Measurements from ENCODE around the gene TTYH3. TPM values are rescaled to one million over a fixed set of nuclear protein-coding genes. Genes with fewer than 3 reads are reported as not detected.

The TTYH3 gene
- total and polyA plus RNA-seq, 2 of the 13 experiments (the other 11 are each of a cell fraction or from before 2014, with no cell fraction given): 26.3 to 50.0 TPM

DNA sequence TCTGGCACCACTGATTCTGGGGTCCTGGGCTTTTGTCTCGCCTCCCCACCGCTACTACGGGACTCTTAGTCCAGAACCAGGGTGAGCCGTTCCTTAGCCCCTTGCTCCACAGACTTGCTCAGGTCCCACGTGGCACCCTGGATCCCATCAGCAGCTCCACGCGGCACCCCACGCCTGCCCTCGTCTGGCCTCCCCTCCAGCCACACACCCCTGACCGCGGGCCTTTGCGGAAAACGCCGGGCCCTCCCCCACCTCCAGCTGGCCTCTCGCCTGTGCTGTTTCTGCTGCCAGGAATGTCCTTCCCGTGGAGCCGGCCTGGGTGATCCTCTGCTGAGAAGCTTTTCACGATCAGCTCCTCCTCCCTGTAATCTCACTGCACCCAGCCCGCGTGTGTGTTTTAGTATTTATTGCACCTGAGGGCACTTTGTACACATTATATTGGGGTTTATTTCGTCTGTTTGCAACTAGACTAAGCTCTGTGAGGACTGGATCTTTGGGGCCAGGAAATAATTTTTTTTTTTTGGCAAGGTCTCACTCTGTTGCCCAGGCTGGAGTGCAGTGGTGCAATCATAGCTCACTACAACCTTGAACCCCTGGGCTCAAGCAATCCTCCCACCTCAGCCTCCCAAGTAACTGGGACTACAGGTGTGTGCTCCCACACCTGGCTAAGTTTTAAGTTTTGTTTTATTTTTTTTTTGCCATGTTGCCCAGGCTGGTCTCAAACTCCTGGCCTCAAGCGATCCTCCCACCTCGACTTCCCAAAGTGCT lies 10.5 kb upstream of the TTYH3 start (continued):
- TF ChIP-seq, protein P1, sequence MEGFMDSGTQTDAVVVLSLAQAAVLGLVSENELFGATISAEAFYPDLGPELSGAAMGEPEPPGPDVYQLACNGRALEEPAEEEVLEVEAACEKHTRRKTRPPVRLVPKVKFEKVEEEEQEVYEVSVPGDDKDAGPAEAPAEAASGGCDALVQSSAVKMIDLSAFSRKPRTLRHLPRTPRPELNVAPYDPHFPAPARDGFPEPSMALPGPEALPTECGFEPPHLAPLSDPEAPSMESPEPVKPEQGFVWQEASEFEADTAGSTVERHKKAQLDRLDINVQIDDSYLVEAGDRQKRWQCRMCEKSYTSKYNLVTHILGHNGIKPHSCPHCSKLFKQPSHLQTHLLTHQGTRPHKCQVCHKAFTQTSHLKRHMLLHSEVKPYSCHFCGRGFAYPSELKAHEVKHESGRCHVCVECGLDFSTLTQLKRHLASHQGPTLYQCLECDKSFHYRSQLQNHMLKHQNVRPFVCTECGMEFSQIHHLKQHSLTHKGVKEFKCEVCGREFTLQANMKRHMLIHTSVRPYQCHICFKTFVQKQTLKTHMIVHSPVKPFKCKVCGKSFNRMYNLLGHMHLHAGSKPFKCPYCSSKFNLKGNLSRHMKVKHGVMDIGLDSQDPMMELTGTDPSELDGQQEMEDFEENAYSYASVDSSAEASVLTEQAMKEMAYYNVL (CRISPR knock-in tag; IDR thresholded peaks at IDR 0.05; ENCODE audit: borderline replicate concordance): peak; percentile 67; the same call in 1 of the 2 replicates
- TF ChIP-seq ZNF510 (CRISPR knock-in tag; IDR thresholded peaks at IDR 0.05; ENCODE audit: low read depth) (peak; percentile 79; the same call in 1 of the 2 replicates), HOXA9 (CRISPR knock-in tag; IDR thresholded peaks at IDR 0.05; ENCODE audit: borderline replicate concordance) (no peak), ZNF430 (CRISPR knock-in tag; IDR thresholded peaks at IDR 0.05) (no peak), ZBTB8A (CRISPR knock-in tag; IDR thresholded peaks at IDR 0.05; ENCODE audit: borderline replicate concordance, low read depth) (peak; percentile 74; the same call in 1 of the 2 replicates), NR2C2 (CRISPR knock-in tag; IDR thresholded peaks at IDR 0.05; ENCODE audit: borderline replicate concordance) (peak; percentile 14; the same call in 1 of the 2 replicates), ZNF781 (CRISPR knock-in tag; IDR thresholded peaks at IDR 0.05; ENCODE audit: borderline replicate concordance, not compliant biosample characterization) (peak; percentile 47), NR1H2 (CRISPR knock-in tag; IDR thresholded peaks at IDR 0.05; ENCODE audit: borderline replicate concordance, low read depth) (no peak), ZNF263 (CRISPR knock-in tag; IDR thresholded peaks at IDR 0.05) (peak; percentile 85), GZF1 (CRISPR knock-in tag; IDR thresholded peaks at IDR 0.05) (peak; percentile 66; the same call in 1 of the 2 replicates)
- TF ChIP-seq, protein P2, sequence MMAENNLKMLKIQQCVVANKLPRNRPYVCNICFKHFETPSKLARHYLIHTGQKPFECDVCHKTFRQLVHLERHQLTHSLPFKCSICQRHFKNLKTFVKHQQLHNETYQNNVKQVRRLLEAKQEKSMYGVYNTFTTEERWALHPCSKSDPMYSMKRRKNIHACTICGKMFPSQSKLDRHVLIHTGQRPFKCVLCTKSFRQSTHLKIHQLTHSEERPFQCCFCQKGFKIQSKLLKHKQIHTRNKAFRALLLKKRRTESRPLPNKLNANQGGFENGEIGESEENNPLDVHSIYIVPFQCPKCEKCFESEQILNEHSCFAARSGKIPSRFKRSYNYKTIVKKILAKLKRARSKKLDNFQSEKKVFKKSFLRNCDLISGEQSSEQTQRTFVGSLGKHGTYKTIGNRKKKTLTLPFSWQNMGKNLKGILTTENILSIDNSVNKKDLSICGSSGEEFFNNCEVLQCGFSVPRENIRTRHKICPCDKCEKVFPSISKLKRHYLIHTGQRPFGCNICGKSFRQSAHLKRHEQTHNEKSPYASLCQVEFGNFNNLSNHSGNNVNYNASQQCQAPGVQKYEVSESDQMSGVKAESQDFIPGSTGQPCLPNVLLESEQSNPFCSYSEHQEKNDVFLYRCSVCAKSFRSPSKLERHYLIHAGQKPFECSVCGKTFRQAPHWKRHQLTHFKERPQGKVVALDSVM (CRISPR knock-in tag; IDR thresholded peaks at IDR 0.05): peak; percentile 72
- TF ChIP-seq, protein P3, sequence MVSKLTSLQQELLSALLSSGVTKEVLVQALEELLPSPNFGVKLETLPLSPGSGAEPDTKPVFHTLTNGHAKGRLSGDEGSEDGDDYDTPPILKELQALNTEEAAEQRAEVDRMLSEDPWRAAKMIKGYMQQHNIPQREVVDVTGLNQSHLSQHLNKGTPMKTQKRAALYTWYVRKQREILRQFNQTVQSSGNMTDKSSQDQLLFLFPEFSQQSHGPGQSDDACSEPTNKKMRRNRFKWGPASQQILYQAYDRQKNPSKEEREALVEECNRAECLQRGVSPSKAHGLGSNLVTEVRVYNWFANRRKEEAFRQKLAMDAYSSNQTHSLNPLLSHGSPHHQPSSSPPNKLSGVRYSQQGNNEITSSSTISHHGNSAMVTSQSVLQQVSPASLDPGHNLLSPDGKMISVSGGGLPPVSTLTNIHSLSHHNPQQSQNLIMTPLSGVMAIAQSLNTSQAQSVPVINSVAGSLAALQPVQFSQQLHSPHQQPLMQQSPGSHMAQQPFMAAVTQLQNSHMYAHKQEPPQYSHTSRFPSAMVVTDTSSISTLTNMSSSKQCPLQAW (CRISPR knock-in tag; IDR thresholded peaks at IDR 0.05): peak; percentile 49; the same call in 1 of the 2 replicates
- TF ChIP-seq, protein P4, sequence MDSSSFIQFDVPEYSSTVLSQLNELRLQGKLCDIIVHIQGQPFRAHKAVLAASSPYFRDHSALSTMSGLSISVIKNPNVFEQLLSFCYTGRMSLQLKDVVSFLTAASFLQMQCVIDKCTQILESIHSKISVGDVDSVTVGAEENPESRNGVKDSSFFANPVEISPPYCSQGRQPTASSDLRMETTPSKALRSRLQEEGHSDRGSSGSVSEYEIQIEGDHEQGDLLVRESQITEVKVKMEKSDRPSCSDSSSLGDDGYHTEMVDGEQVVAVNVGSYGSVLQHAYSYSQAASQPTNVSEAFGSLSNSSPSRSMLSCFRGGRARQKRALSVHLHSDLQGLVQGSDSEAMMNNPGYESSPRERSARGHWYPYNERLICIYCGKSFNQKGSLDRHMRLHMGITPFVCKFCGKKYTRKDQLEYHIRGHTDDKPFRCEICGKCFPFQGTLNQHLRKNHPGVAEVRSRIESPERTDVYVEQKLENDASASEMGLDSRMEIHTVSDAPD (CRISPR knock-in tag; IDR thresholded peaks at IDR 0.05): no peak

Measured in HepG2 (cell line).